ENCODE measurements around the gene PARL. TPM values are rescaled to one million over a fixed set of nuclear protein-coding genes. Genes with fewer than 3 reads are reported as not detected.

The PARL gene
- total and polyA plus RNA-seq, 2 donors (not counting 1 experiment from before 2014, with no cell fraction given): 23.5 to 46.7 TPM

DNA sequence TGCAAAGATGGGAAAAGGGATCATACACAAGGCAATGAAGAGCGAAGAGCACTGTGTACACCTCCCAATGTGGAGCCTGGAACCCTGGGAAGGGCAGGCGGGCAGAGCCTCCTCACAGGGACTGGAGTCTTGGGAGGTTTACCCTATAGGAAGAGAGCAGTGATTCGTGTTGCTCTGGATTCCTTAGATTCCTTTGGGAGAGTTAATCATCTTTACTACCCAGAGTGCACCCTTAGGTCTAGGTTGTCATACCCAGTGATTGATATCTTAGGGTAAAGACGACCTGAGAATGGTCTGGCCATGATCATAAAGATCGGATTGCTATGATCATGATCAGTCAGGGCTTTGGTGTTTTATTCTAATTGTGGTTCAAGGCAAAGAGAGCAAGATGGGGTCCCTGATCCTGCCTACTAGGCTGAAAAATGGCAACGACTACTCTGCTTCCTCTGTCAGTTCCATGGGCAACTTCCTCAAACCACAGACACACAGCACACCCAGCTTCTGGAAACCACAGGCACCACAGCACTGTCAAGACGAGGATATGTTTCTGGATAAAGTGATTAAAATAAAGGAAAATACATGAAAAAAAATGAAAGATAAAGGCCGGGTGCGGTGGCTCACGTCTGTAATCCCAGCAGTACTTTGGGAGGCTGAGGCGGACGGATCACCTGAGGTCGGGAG lies 38.9 kb downstream of the PARL start:
- H3K27ac Mint-ChIP-seq: no peak overlapping the region
- POLR2A ChIA-PET: no interaction called here

DNA sequence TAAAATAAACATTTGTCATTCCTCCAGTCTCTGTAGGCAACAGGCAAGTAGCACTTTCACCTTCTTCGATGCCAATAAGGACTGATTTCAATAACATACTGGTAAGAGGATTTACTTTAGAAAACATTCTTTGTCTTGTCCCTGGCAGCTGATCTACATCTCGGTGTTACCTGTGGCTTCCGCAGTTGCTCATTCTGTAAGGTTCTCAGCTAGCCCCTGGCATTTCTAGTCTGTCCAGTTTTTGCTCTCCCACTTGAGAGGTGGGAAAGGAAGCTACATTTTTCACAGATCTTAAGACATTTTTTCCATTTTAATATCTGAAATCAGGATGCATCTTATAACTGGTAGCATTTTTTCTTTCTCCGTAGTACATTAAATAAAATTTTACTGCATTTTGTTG lies 39.6 kb downstream of the PARL start:
- H3K4me2 ChIP-seq (replicated peaks; ENCODE audit: low read depth, low read length, poor library complexity, severe bottlenecking): no peak overlapping the region
- peaks cover 5% of the 10 kb centered on the region for H4K20me1 ChIP-seq (ENCODE audit: control insufficient read depth, insufficient read depth, low read length, poor library complexity, severe bottlenecking)
- H3K36me3 ChIP-seq (replicated peaks in 1 of 2; ENCODE audit: control extremely low read depth in 1 of 2, control insufficient read depth in 1 of 2, extremely low read depth in 1 of 2, insufficient read depth in 2 of 2, low read length in 1 of 2): peaks cover under 1 to 49% of the 10 kb centered on the region in 2 experiments
- ChIA-PET POLR2A (no interaction called here), CTCF (no interaction called here)
- 100% methylated on average over 2 of the region's 4 CpGs for WGBS (ENCODE audit: insufficient coverage)
- Mint-ChIP-seq H3K4me3 (no peak overlapping the region), H3K9me3 (ENCODE audit: insufficient read depth) (no peaks in the 10 kb centered on the region), H3K4me1 (no peaks in the 10 kb centered on the region), H3K27me3 (no peaks in the 10 kb centered on the region), H3K27ac (no peak overlapping the region)
- DNase-seq (no peak), ATAC-seq (ENCODE audit: low read depth) (no peak)
- no peak for TF ChIP-seq EZH2 (IDR thresholded peaks at IDR 0.05; ENCODE audit: borderline replicate concordance, insufficient read depth, low read depth, low read length, poor library complexity, severe bottlenecking)
- TF ChIP-seq, protein P1, sequence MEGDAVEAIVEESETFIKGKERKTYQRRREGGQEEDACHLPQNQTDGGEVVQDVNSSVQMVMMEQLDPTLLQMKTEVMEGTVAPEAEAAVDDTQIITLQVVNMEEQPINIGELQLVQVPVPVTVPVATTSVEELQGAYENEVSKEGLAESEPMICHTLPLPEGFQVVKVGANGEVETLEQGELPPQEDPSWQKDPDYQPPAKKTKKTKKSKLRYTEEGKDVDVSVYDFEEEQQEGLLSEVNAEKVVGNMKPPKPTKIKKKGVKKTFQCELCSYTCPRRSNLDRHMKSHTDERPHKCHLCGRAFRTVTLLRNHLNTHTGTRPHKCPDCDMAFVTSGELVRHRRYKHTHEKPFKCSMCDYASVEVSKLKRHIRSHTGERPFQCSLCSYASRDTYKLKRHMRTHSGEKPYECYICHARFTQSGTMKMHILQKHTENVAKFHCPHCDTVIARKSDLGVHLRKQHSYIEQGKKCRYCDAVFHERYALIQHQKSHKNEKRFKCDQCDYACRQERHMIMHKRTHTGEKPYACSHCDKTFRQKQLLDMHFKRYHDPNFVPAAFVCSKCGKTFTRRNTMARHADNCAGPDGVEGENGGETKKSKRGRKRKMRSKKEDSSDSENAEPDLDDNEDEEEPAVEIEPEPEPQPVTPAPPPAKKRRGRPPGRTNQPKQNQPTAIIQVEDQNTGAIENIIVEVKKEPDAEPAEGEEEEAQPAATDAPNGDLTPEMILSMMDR (IDR thresholded peaks at IDR 0.05): no peak
- no peaks in the 10 kb centered on the region for H3K79me2 ChIP-seq (ENCODE audit: control insufficient read depth, insufficient read depth, low read length)
- no peak overlapping the region for H3K9ac ChIP-seq (ENCODE audit: low read length)
- no peaks in the 10 kb centered on the region for H3K4me1 ChIP-seq (ENCODE audit: control insufficient read depth in 2 of 2, insufficient read depth in 2 of 2, low read length in 2 of 2)
- H3K27me3 ChIP-seq (replicated peaks in 1 of 4; ENCODE audit: control extremely low read depth in 1 of 4, control insufficient read depth in 3 of 4, insufficient read depth in 4 of 4, low read length in 3 of 4): no peaks in the 10 kb centered on the region
- no peak overlapping the region for H2AFZ ChIP-seq (ENCODE audit: insufficient read depth, low read depth, low read length, poor library complexity, severe bottlenecking)
- H3K9me3 ChIP-seq (ENCODE audit: control extremely low read depth in 1 of 3, control insufficient read depth in 2 of 3, insufficient read depth in 1 of 3, low read length in 2 of 3): no peaks in the 10 kb centered on the region
- H3K27ac ChIP-seq (ENCODE audit: low read length in 2 of 2): no peak overlapping the region
- no peak overlapping the region for H3K4me3 ChIP-seq (ENCODE audit: control extremely low read depth in 1 of 5, extremely low read depth in 1 of 5, insufficient read depth in 1 of 5, low read depth in 2 of 5, low read length in 4 of 5)
- intact Hi-C loops (cut with micrococcal nuclease): no loop called here

More for the DNA sequence above, 38.9 kb downstream of the PARL start:
- Histone ChIP-seq H3K79me2 (ENCODE audit: control insufficient read depth, insufficient read depth, low read length) (no peaks in the 10 kb centered on the region), H3K9me3 (ENCODE audit: control extremely low read depth in 1 of 3, control insufficient read depth in 2 of 3, insufficient read depth in 1 of 3, low read length in 2 of 3) (no peaks in the 10 kb centered on the region), H3K9ac (ENCODE audit: low read length) (no peak overlapping the region), H3K4me2 (replicated peaks; ENCODE audit: low read depth, low read length, poor library complexity, severe bottlenecking) (no peak overlapping the region), H3K27ac (ENCODE audit: low read length in 2 of 2) (no peak overlapping the region), H3K4me3 (ENCODE audit: control extremely low read depth in 1 of 5, extremely low read depth in 1 of 5, insufficient read depth in 1 of 5, low read depth in 2 of 5, low read length in 4 of 5) (no peak overlapping the region), H3K4me1 (ENCODE audit: control insufficient read depth in 2 of 2, insufficient read depth in 2 of 2, low read length in 2 of 2) (no peaks in the 10 kb centered on the region), H2AFZ (ENCODE audit: insufficient read depth, low read depth, low read length, poor library complexity, severe bottlenecking) (no peak overlapping the region), H3K27me3 (replicated peaks in 1 of 4; ENCODE audit: control extremely low read depth in 1 of 4, control insufficient read depth in 3 of 4, insufficient read depth in 4 of 4, low read length in 3 of 4) (no peaks in the 10 kb centered on the region), H3K36me3 (replicated peaks in 1 of 2; ENCODE audit: control extremely low read depth in 1 of 2, control insufficient read depth in 1 of 2, extremely low read depth in 1 of 2, insufficient read depth in 2 of 2, low read length in 1 of 2) (peaks cover 2 to 42% of the 10 kb centered on the region in 2 experiments), H4K20me1 (ENCODE audit: control insufficient read depth, insufficient read depth, low read length, poor library complexity, severe bottlenecking) (peaks cover 5% of the 10 kb centered on the region)
- H3K4me1 Mint-ChIP-seq: no peaks in the 10 kb centered on the region
- H3K27me3 Mint-ChIP-seq: no peaks in the 10 kb centered on the region
- intact Hi-C loops (cut with micrococcal nuclease): no loop called here
- 86% methylated on average over 9 of the region's 13 CpGs for WGBS (ENCODE audit: insufficient coverage)
- CTCF ChIA-PET: no interaction called here
- no peak overlapping the region for H3K4me3 Mint-ChIP-seq
- no peaks in the 10 kb centered on the region for H3K9me3 Mint-ChIP-seq (ENCODE audit: insufficient read depth)
- TF ChIP-seq, protein P1 (IDR thresholded peaks at IDR 0.05): no peak
- TF ChIP-seq EZH2 (IDR thresholded peaks at IDR 0.05; ENCODE audit: borderline replicate concordance, insufficient read depth, low read depth, low read length, poor library complexity, severe bottlenecking): no peak
- no peak for DNase-seq
- no peak for ATAC-seq (ENCODE audit: low read depth)
